Mesendoderm (in vitro differentiated cells): ENCODE data around the gene CIDEA.

Experiments used
- DNase-seq: peaks from one replicate; pipeline ENCODE4 v3.0.0; 2013
- H2AK5ac ChIP-seq: 2 replicates; pipeline ENCODE4 v1.6.1; 2013; ENCODE audit warnings: low read length, inconsistent platforms
- H2BK120ac ChIP-seq: 2 replicates; pipeline ENCODE4 v1.6.1; 2013; ENCODE audit warnings: low read depth, mild to moderate bottlenecking, low read length, moderate library complexity, mixed read lengths
- H2BK15ac ChIP-seq: replicated peaks from 2 replicates; pipeline ENCODE4 v1.6.1; 2013; ENCODE audit warnings: low read depth, mild to moderate bottlenecking, moderate library complexity
- H2BK5ac ChIP-seq: 2 replicates; pipeline ENCODE4 v1.6.1; 2013; ENCODE audit warnings: low read length, inconsistent platforms
- H3K18ac ChIP-seq: 2 replicates; pipeline ENCODE4 v1.6.1; 2013; ENCODE audit warnings: mild to moderate bottlenecking, low read length, mixed read lengths
- H3K23ac ChIP-seq: one replicate; pipeline ENCODE4 v1.6.1; 2013; ENCODE audit warnings: low read length
- H3K27ac ChIP-seq: 2 replicates; pipeline ENCODE4 v1.5.1; 2013; ENCODE audit warnings: low read depth, mild to moderate bottlenecking, inconsistent platforms, low read length, moderate library complexity
- H3K27me3 ChIP-seq: 2 replicates; pipeline ENCODE4 v1.6.1; 2013; ENCODE audit warnings: low read length, control low read depth, mild to moderate bottlenecking, inconsistent platforms; ENCODE audit not compliant: insufficient read depth, poor library complexity
- H3K36me3 ChIP-seq: 2 replicates; pipeline ENCODE4 v1.6.1; 2013; ENCODE audit warnings: low read length, inconsistent platforms; ENCODE audit not compliant: control insufficient read depth, insufficient read depth
- H3K4ac ChIP-seq: one replicate; pipeline ENCODE4 v1.6.1; 2013; ENCODE audit warnings: low read depth, mild to moderate bottlenecking, low read length, moderate library complexity
- H3K4me1 ChIP-seq: 2 replicates; pipeline ENCODE4 v1.6.1; 2013; ENCODE audit warnings: low read depth, low read length, inconsistent platforms; ENCODE audit not compliant: control insufficient read depth
- H3K4me2 ChIP-seq: 2 replicates; pipeline ENCODE4 v1.6.1; 2013; ENCODE audit warnings: low read length
- H3K4me3 ChIP-seq: 2 replicates; pipeline ENCODE4 v1.5.1; 2013; ENCODE audit warnings: mild to moderate bottlenecking, low read length
- H3K56ac ChIP-seq: one replicate; pipeline ENCODE4 v1.6.1; 2013; ENCODE audit warnings: low read length
- H3K79me1 ChIP-seq: 2 replicates; pipeline ENCODE4 v1.6.1; 2013; ENCODE audit warnings: low read length, inconsistent platforms
- H3K79me2 ChIP-seq: 2 replicates; pipeline ENCODE4 v1.6.1; 2013; ENCODE audit warnings: mild to moderate bottlenecking, low read length; ENCODE audit not compliant: control insufficient read depth, insufficient read depth
- H3K9ac ChIP-seq: 2 replicates; pipeline ENCODE4 v1.6.1; 2013; ENCODE audit warnings: low read length, inconsistent platforms
- H4K5ac ChIP-seq: one replicate; pipeline ENCODE4 v1.6.1; 2013; ENCODE audit warnings: low read length
- H4K8ac ChIP-seq: one replicate; pipeline ENCODE4 v1.6.1; 2013; ENCODE audit warnings: low read depth, mild to moderate bottlenecking, control low read depth, low read length, moderate library complexity
- WGBS: extraction: QIAGEN DNeasy Blood & Tissue Kit; methylation state at CpG from one replicate; pipeline ENCODE4 v1.1.7; 2013; ENCODE audit warnings: low lambda C conversion rate, missing lambda C conversion rate; ENCODE audit not compliant: insufficient coverage; ENCODE audit errors: extremely low coverage; 5-methylcytosine and 5-hydroxymethylcytosine counted together

Gene CIDEA

DNA sequence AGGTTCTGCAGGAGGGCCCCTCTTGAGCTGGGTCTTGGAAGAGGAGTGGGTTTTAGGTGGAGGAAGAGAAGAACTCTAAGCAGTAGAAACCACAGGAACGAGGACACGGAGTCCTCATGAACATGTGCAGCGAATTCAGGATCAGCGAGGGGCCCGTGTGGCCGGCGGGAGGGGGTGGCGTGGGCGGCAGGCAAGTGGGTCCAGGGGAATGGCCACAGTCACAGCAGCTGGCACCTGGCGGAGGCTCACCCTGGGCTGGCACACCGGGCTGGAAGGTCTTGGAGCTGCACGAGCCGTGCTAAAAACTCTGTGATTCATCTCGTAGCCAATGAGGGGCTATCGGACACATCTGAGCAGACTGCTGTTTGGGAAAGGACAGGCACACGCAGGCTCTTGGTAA is 18.0 kb upstream of the CIDEA start:
- no peak overlapping the region for H2AK5ac ChIP-seq
- WGBS: no CpG with 5 or more reads among the region's 16 CpGs
- no peak overlapping the region for H3K18ac ChIP-seq
- H3K56ac ChIP-seq: no peak overlapping the region
- no peaks in the 10 kb centered on the region for H3K4me1 ChIP-seq
- H3K4ac ChIP-seq: no peak overlapping the region
- no peaks in the 10 kb centered on the region for H3K36me3 ChIP-seq
- H2BK120ac ChIP-seq: no peak overlapping the region
- H4K5ac ChIP-seq: no peak overlapping the region
- H3K9ac ChIP-seq: no peak overlapping the region
- no peaks in the 10 kb centered on the region for H3K27me3 ChIP-seq
- H3K23ac ChIP-seq: no peak overlapping the region
- H3K79me2 ChIP-seq: no peaks in the 10 kb centered on the region
- no peaks in the 10 kb centered on the region for H3K79me1 ChIP-seq
- H4K8ac ChIP-seq: no peak overlapping the region
- no peak for DNase-seq
- H2BK15ac ChIP-seq: no peak overlapping the region
- H2BK5ac ChIP-seq: no peak overlapping the region
- H3K4me3 ChIP-seq: no peak overlapping the region
- H3K4me2 ChIP-seq: no peak overlapping the region
- H3K27ac ChIP-seq: no peak overlapping the region

GRCh38 chr18:12236934-12237832 is 17.0 kb upstream of the CIDEA start:
- no peak overlapping the region for H2BK5ac ChIP-seq
- no peak overlapping the region for H2BK120ac ChIP-seq
- WGBS: no CpG with 5 or more reads among the region's 33 CpGs

GRCh38 chr18:12238826-12239225 is 15.3 kb upstream of the CIDEA start:
- H3K27me3 ChIP-seq: no peaks in the 10 kb centered on the region
- H4K8ac ChIP-seq: no peak overlapping the region
- H3K56ac ChIP-seq: no peak overlapping the region
- no peak overlapping the region for H2BK15ac ChIP-seq
- H3K23ac ChIP-seq: no peak overlapping the region
- H3K18ac ChIP-seq: no peak overlapping the region
- H3K79me2 ChIP-seq: no peaks in the 10 kb centered on the region
- H2BK120ac ChIP-seq: no peak overlapping the region
- H2AK5ac ChIP-seq: no peak overlapping the region
- H4K5ac ChIP-seq: no peak overlapping the region
- DNase-seq: no peak
- no peaks in the 10 kb centered on the region for H3K79me1 ChIP-seq
- WGBS: no CpG with 5 or more reads among the region's 3 CpGs
- no peak overlapping the region for H3K4me2 ChIP-seq
- H2BK5ac ChIP-seq: no peak overlapping the region
- H3K9ac ChIP-seq: no peak overlapping the region
- H3K4ac ChIP-seq: no peak overlapping the region
- H3K4me1 ChIP-seq: no peaks in the 10 kb centered on the region
- no peaks in the 10 kb centered on the region for H3K36me3 ChIP-seq
- no peak overlapping the region for H3K4me3 ChIP-seq
- no peak overlapping the region for H3K27ac ChIP-seq

More at GRCh38 chr18:12236934-12237832, 17.0 kb upstream of the CIDEA start:
- Histone ChIP-seq H3K79me2 (no peaks in the 10 kb centered on the region), H3K4me3 (no peak overlapping the region), H3K27me3 (no peaks in the 10 kb centered on the region), H3K9ac (no peak overlapping the region), H3K4me2 (no peak overlapping the region), H3K79me1 (no peaks in the 10 kb centered on the region), H3K18ac (no peak overlapping the region), H2AK5ac (no peak overlapping the region), H3K36me3 (no peaks in the 10 kb centered on the region), H3K23ac (no peak overlapping the region), H2BK15ac (no peak overlapping the region), H3K27ac (no peak overlapping the region), H3K4ac (no peak overlapping the region), H3K56ac (no peak overlapping the region), H4K5ac (no peak overlapping the region), H3K4me1 (no peaks in the 10 kb centered on the region), H4K8ac (no peak overlapping the region)
- DNase-seq: peak; percentile 63

DNA sequence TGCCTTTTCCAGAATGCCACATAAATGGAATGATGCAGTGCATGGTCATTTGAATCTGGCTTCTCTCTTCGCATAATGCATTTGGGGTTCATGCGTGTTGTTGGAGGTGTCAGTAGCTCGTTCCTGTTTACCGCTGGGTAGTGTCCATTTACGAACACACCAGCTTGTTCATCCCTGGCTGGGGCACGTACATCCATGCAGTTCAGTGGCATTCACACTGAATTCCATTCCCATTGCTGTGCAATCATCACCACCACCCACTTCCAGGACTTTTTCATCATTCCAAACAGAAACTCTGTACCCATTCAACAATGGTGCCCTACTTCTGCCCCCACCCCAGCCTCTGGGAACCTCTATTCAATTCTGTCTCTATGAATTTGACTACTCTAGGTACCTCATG is 14.7 kb upstream of the CIDEA start:
- Histone ChIP-seq H2BK15ac (no peak overlapping the region), H2AK5ac (no peak overlapping the region)

DNA sequence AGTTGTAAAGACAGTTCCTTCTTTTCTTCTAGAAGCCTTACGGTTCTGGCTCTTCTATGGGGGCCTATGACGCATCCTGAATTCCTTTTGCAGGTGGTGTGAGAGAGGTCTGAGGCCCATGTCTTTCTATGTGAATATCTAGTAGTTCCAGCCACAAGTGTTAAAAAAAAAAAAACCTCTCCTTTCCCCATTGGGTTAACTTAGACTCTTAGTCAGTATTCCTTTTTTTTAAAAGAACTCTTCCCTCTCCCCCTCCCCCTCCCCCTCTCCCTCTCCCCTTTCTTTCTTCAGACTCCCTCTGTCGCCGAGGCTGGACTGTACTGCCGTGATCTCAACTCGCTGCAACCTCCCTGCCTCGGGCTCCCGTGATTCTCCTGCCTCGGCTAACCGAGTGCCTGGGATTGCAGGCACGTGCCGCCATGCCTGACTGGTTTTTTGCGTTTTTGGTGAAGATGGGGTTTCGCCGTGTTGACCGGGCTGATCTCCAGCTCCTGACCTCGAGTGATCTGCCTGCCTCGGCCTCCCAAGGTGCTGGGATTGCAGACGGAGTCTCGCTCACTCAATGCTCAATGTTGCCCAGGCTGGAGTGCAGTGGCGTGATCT is 11.4 kb upstream of the CIDEA start:
- Histone ChIP-seq H2BK120ac (no peak overlapping the region), H3K79me1 (no peaks in the 10 kb centered on the region), H4K5ac (no peak overlapping the region), H3K23ac (no peak overlapping the region), H3K4ac (no peak overlapping the region), H3K27me3 (peaks cover 2% of the 10 kb centered on the region), H3K36me3 (no peaks in the 10 kb centered on the region), H2AK5ac (no peak overlapping the region), H3K4me3 (no peak overlapping the region), H3K4me1 (no peaks in the 10 kb centered on the region), H2BK15ac (no peak overlapping the region), H3K56ac (no peak overlapping the region), H3K4me2 (no peak overlapping the region), H3K27ac (no peak overlapping the region), H3K9ac (no peak overlapping the region), H2BK5ac (no peak overlapping the region), H4K8ac (no peak overlapping the region), H3K79me2 (no peaks in the 10 kb centered on the region), H3K18ac (no peak overlapping the region)
- DNase-seq: no peak
- no CpG with 5 or more reads among the region's 21 CpGs for WGBS

More for the DNA sequence above, 14.7 kb upstream of the CIDEA start:
- H3K9ac ChIP-seq: no peak overlapping the region
- no peaks in the 10 kb centered on the region for H3K36me3 ChIP-seq
- WGBS: no CpG with 5 or more reads among the region's 6 CpGs
- no peaks in the 10 kb centered on the region for H3K4me1 ChIP-seq
- no peaks in the 10 kb centered on the region for H3K79me2 ChIP-seq
- H3K56ac ChIP-seq: no peak overlapping the region
- no peak overlapping the region for H2BK5ac ChIP-seq
- H3K79me1 ChIP-seq: no peaks in the 10 kb centered on the region
- H2BK120ac ChIP-seq: no peak overlapping the region
- no peak overlapping the region for H3K4me2 ChIP-seq
- H3K18ac ChIP-seq: no peak overlapping the region
- H3K27ac ChIP-seq: no peak overlapping the region
- H3K4ac ChIP-seq: no peak overlapping the region
- no peak for DNase-seq
- no peak overlapping the region for H4K8ac ChIP-seq
- H3K23ac ChIP-seq: no peak overlapping the region
- no peak overlapping the region for H3K4me3 ChIP-seq
- no peak overlapping the region for H4K5ac ChIP-seq
- H3K27me3 ChIP-seq: no peaks in the 10 kb centered on the region
